ENCODE results near the gene TRIM2.

- TF ChIP-seq, protein P1, sequence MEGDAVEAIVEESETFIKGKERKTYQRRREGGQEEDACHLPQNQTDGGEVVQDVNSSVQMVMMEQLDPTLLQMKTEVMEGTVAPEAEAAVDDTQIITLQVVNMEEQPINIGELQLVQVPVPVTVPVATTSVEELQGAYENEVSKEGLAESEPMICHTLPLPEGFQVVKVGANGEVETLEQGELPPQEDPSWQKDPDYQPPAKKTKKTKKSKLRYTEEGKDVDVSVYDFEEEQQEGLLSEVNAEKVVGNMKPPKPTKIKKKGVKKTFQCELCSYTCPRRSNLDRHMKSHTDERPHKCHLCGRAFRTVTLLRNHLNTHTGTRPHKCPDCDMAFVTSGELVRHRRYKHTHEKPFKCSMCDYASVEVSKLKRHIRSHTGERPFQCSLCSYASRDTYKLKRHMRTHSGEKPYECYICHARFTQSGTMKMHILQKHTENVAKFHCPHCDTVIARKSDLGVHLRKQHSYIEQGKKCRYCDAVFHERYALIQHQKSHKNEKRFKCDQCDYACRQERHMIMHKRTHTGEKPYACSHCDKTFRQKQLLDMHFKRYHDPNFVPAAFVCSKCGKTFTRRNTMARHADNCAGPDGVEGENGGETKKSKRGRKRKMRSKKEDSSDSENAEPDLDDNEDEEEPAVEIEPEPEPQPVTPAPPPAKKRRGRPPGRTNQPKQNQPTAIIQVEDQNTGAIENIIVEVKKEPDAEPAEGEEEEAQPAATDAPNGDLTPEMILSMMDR (IDR thresholded peaks at IDR 0.05): no peak
- TF ChIP-seq EP300 (IDR thresholded peaks at IDR 0.05; ENCODE audit: low read depth): no peak
- no peak for TF ChIP-seq POLR2AphosphoS5 (IDR thresholded peaks at IDR 0.05)
- no peak for TF ChIP-seq POLR2A (IDR thresholded peaks at IDR 0.05)
Measured at GRCh38 chr4:153252122-153252521, 47.9 kb downstream of the TRIM2 start.

Data from transverse colon (tissue), 4 donors.